A549 (cell line): ENCODE results near the gene APOBEC3B.

ENCODE experiments used
- BCL3 ChIP-seq: fragments of >200 bp; sonication (Bioruptor Twin); formaldehyde crosslinking; IDR thresholded peaks from 3 replicates; pipeline ENCODE4 v1.6.1; 2016
- BHLHE40 ChIP-seq: IDR thresholded peaks from 2 replicates; pipeline ENCODE4 v1.6.1; 2012; ENCODE audit warnings: low read depth, low read length, inconsistent platforms
- CHD4 ChIP-seq: fragments of 200-600 bp; sonication (generic); IDR thresholded peaks from 2 replicates; pipeline ENCODE4 v1.6.1; 2016; ENCODE audit warnings: antibody characterized with exemption, mild to moderate bottlenecking, borderline replicate concordance
- CTCF ChIP-seq: fragments of >200 bp; sonication (Bioruptor Twin); formaldehyde crosslinking; IDR thresholded peaks from 3 replicates; pipeline ENCODE4 v1.5.1; 2016
- EHF ChIP-seq: fragments of 250-450 bp; sonication (Bioruptor Pico); IDR thresholded peaks from 2 replicates; pipeline ENCODE4 v1.5.0; 2020; ENCODE audit warnings: mild to moderate bottlenecking
- ELK1 ChIP-seq: fragments of 150-350 bp; IDR thresholded peaks from 2 replicates; pipeline ENCODE4 v1.6.1; 2014; ENCODE audit warnings: low read depth, mild to moderate bottlenecking, low read length
- JUN ChIP-seq, 2 experiments: fragments of >200 bp; sonication (Bioruptor Twin); formaldehyde crosslinking; IDR thresholded peaks; 2 replicates in 1 of 2; 3 replicates in 1 of 2; pipeline ENCODE4 v1.6.1; 2016 to 2017
- MYC ChIP-seq: IDR thresholded peaks from 2 replicates; pipeline ENCODE4 v1.6.1; 2012; ENCODE audit warnings: mild to moderate bottlenecking, inconsistent platforms, low read length, improper control_type of control experiment, borderline replicate concordance
- PHF8 ChIP-seq: fragments of 200-600 bp; sonication (generic); IDR thresholded peaks from 2 replicates; pipeline ENCODE4 v1.6.1; 2016; ENCODE audit warnings: low read depth, mild to moderate bottlenecking, antibody characterized with exemption, moderate library complexity, borderline replicate concordance
- POLR2A ChIP-seq: IDR thresholded peaks from 2 replicates; pipeline ENCODE4 v1.6.1; 2012; ENCODE audit warnings: mild to moderate bottlenecking, low read length
- RAD21 ChIP-seq, 2 experiments: fragments of >200 bp in 1 of 2; sonication (Bioruptor Twin) in 1 of 2; formaldehyde crosslinking in 1 of 2; IDR thresholded peaks in 1 of 2; conservative IDR thresholded peaks in 1 of 2; 2 replicates in 1 of 2; 3 replicates in 1 of 2; pipeline ENCODE4 v1.6.1; 2012 to 2018; ENCODE audit warnings: inconsistent platforms in 1 of 2
- RARB ChIP-seq: fragments of 250-450 bp; sonication (Bioruptor Pico); IDR thresholded peaks from 2 replicates; pipeline ENCODE4 v1.8.0; 2021; ENCODE audit warnings: mild to moderate bottlenecking, moderate library complexity
- REST ChIP-seq: fragments of 200-600 bp; sonication (generic); IDR thresholded peaks from 2 replicates; pipeline ENCODE4 v1.6.1; 2016; ENCODE audit warnings: antibody characterized with exemption, mild to moderate bottlenecking, moderate library complexity
- USF2 ChIP-seq: fragments of 450-650 bp; IDR thresholded peaks from 2 replicates; pipeline ENCODE4 v1.6.1; 2014; ENCODE audit warnings: antibody characterized with exemption

DNA sequence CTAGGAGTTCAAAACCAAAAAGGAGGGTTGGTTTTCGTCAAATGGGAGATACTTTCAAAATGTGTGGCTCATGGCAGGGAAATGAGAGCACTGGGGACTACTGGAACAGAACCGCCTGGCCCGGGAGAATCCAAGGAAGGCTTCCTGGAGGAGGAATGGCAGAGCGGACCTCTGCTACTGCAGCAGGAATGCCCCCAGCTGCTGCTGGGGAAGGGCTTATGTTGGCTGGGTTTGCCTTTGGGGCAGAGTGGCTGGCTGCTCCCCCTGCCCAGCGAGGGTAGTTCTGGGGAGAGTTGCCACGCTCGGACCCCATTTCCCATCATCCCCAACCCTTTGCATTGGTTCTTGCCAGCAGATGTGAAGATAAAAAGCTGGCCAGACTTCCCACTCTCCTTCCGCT, 35.4 kb upstream of the APOBEC3B start:
- TF ChIP-seq POLR2A (no peak), CTCF (no peak), BCL3 (no peak), USF2 (no peak), ELK1 (no peak), PHF8 (no peak), JUN (IDR thresholded peaks at IDR 0.05) (no peak), MYC (no peak), RAD21 (conservative IDR thresholded peaks at IDR 0.05 in 1 of 2, IDR thresholded peaks at IDR 0.05 in 1 of 2) (no peak), EHF (no peak), BHLHE40 (no peak), RARB (CRISPR knock-in tag) (no peak), REST (no peak), CHD4 (no peak)
